PC-9 (cell line): ENCODE results near the gene SYN1.

Experiments used
- EZH2 ChIP-seq: fragments of 200-600 bp; sonication (generic); IDR thresholded peaks from 2 replicates; pipeline ENCODE4 v1.8.0; 2017; ENCODE audit warnings: antibody characterized with exemption, low read depth
- TF ChIP-seq, protein P1 (sequence below): fragments of 200-600 bp; sonication (generic); conservative IDR thresholded peaks from 2 replicates; pipeline ENCODE4 v1.6.1; 2017; ENCODE audit warnings: mixed run types, antibody characterized with exemption, mild to moderate bottlenecking, moderate library complexity

DNA sequence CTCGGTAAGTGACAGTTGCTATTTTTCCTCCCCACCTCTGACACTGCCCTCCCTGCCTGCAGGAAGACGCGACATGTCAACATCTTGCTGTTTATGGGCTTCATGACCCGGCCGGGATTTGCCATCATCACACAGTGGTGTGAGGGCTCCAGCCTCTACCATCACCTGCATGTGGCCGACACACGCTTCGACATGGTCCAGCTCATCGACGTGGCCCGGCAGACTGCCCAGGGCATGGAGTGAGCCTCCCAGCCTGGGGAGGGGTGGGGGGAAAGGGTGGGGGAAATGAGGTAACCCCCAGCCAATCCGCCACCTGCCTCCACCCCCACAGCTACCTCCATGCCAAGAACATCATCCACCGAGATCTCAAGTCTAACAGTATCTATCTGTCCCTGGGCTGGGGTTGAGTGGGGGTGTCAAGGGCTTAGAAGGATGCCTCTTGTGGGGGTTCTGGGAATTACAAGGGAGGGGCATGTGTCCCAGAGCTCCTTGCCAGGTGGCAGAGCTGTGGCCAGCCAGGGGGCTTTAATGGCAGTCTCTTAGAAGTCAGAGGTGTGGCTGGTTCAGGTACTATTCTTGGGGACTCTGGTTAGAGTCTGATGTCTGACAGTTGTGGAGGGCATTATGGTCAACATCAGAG, 50.9 kb downstream of the SYN1 start:
- TF ChIP-seq, protein P1, sequence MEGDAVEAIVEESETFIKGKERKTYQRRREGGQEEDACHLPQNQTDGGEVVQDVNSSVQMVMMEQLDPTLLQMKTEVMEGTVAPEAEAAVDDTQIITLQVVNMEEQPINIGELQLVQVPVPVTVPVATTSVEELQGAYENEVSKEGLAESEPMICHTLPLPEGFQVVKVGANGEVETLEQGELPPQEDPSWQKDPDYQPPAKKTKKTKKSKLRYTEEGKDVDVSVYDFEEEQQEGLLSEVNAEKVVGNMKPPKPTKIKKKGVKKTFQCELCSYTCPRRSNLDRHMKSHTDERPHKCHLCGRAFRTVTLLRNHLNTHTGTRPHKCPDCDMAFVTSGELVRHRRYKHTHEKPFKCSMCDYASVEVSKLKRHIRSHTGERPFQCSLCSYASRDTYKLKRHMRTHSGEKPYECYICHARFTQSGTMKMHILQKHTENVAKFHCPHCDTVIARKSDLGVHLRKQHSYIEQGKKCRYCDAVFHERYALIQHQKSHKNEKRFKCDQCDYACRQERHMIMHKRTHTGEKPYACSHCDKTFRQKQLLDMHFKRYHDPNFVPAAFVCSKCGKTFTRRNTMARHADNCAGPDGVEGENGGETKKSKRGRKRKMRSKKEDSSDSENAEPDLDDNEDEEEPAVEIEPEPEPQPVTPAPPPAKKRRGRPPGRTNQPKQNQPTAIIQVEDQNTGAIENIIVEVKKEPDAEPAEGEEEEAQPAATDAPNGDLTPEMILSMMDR = peak; percentile 38
- TF ChIP-seq EZH2 = no peak
